Keratinocyte (primary cell): ENCODE data around the gene UBAP1. TPM values are rescaled to one million over a fixed set of nuclear protein-coding genes. Genes with fewer than 3 reads are reported as not detected.

Source experiments
- DNase-seq: peaks from one replicate; pipeline ENCODE4 v3.0.0-alpha.2; 2011; ENCODE audit warnings: low read depth, missing footprints, low spot score
- FAIRE-seq: peaks from 2 replicates; lab custom pipeline; 2011; peaks lifted over from hg19 to GRCh38; lab: Jason Lieb, UNC
- H2AFZ ChIP-seq: 2 replicates; pipeline ENCODE4 v1.6.0; 2012; ENCODE audit warnings: low read length, control low read depth, inconsistent platforms; ENCODE audit not compliant: control insufficient read depth
- H3K27ac ChIP-seq: 2 replicates; pipeline ENCODE4 v1.5.1; 2011; ENCODE audit warnings: low read length; ENCODE audit not compliant: control insufficient read depth, insufficient read depth
- H3K27me3 ChIP-seq: 3 replicates; pipeline ENCODE4 v1.6.0; 2011; ENCODE audit warnings: low read length; ENCODE audit not compliant: control insufficient read depth, insufficient read depth; ENCODE audit errors: extremely low read depth
- H3K36me3 ChIP-seq, 2 experiments: 2 replicates in 1 of 2; 3 replicates in 1 of 2; pipeline ENCODE4 v1.5.1; 2011; ENCODE audit warnings: low read length in 2 of 2, mild to moderate bottlenecking in 1 of 2; ENCODE audit not compliant: control insufficient read depth in 2 of 2, insufficient read depth in 2 of 2; ENCODE audit errors: extremely low read depth in 1 of 2
- H3K4me1 ChIP-seq: 3 replicates; pipeline ENCODE4 v1.5.1; 2011; ENCODE audit warnings: low read length; ENCODE audit not compliant: control insufficient read depth, insufficient read depth; ENCODE audit errors: extremely low read depth
- H3K4me2 ChIP-seq: 3 replicates; pipeline ENCODE4 v1.6.0; 2011; ENCODE audit warnings: low read depth, low read length; ENCODE audit not compliant: control insufficient read depth, insufficient read depth; ENCODE audit errors: extremely low read depth
- H3K4me3 ChIP-seq, 3 experiments: fragments of 200-600 bp in 1 of 3; sonication (generic) in 1 of 3; 2 replicates in 2 of 3; 3 replicates in 1 of 3; pipeline ENCODE4 v1.5.1; 2011 to 2016; ENCODE audit warnings: low read length in 3 of 3, mild to moderate bottlenecking in 3 of 3, control low read depth in 2 of 3, inconsistent platforms in 1 of 3, low read depth in 1 of 3, mixed read lengths in 1 of 3, mixed run types in 1 of 3, moderate library complexity in 1 of 3; ENCODE audit not compliant: control insufficient read depth in 2 of 3, insufficient read depth in 2 of 3; ENCODE audit errors: extremely low read depth in 1 of 3
- H3K79me2 ChIP-seq: 2 replicates; pipeline ENCODE4 v1.6.0; 2012; ENCODE audit warnings: low read length; ENCODE audit not compliant: control insufficient read depth, insufficient read depth
- H3K9ac ChIP-seq: 3 replicates; pipeline ENCODE4 v1.6.0; 2011; ENCODE audit warnings: low read length; ENCODE audit not compliant: control insufficient read depth, insufficient read depth; ENCODE audit errors: extremely low read depth
- H3K9me1 ChIP-seq: 3 replicates; pipeline ENCODE4 v1.6.0; 2011; ENCODE audit warnings: low read length; ENCODE audit not compliant: control insufficient read depth, insufficient read depth; ENCODE audit errors: extremely low read depth
- H3K9me3 ChIP-seq: 2 replicates; pipeline ENCODE4 v1.5.1; 2012; ENCODE audit warnings: low read depth, low read length; ENCODE audit not compliant: control insufficient read depth
- H4K20me1 ChIP-seq: 3 replicates; pipeline ENCODE4 v1.6.0; 2011; ENCODE audit warnings: low read length; ENCODE audit not compliant: control insufficient read depth, insufficient read depth; ENCODE audit errors: extremely low read depth
- EZH2 ChIP-seq: IDR thresholded peaks from one replicate; pipeline ENCODE4 v1.6.1; 2012; ENCODE audit warnings: inconsistent platforms, mild to moderate bottlenecking, low read length, moderate library complexity
- dilution Hi-C: fragments of 300-500 bp; cut with MboI; formaldehyde crosslinking; loops from one replicate; pipeline ENCODE4 v1.7.0; 2020; ENCODE audit warnings: low sequenced_read_pairs; ENCODE audit not compliant: extremely low pct_ligation_motif_present
- polyA plus RNA-seq, 5 experiments: library from polyadenylated mRNA; depleted of rRNA in 3 of 5; stranded (reverse) in 3 of 5; stranded (forward) in 1 of 5; unstranded in 1 of 5; fragments of >200 nt; gene quantifications; 1 replicate in 1 of 5; 2 replicates in 3 of 5; 3 replicates in 1 of 5; pipeline versions ENCODE4 v1.2.1 to v1.2.3, GENCODE V29; 2011 to 2012; ENCODE audit warnings: missing spikeins in 2 of 5, low read depth in 1 of 5, low replicate concordance in 1 of 5
- TF ChIP-seq, protein P1 (sequence below), 3 experiments: IDR thresholded peaks in 1 of 3; conservative IDR thresholded peaks in 1 of 3; optimal IDR thresholded peaks in 1 of 3; 2 replicates in 2 of 3; 3 replicates in 1 of 3; pipeline versions ENCODE3 to v1.5.1; 2011; ENCODE audit warnings: low read length in 3 of 3, mild to moderate bottlenecking in 3 of 3, moderate library complexity in 2 of 3, control low read depth in 1 of 3, inconsistent platforms in 1 of 3; ENCODE audit not compliant: insufficient read depth in 2 of 3; ENCODE audit errors: extremely low read depth in 1 of 3

UBAP1 gene
- polyA plus RNA-seq, 1 donor (not counting 4 experiments of a cell fraction or from before 2014, with no cell fraction given): 81.8 TPM

DNA sequence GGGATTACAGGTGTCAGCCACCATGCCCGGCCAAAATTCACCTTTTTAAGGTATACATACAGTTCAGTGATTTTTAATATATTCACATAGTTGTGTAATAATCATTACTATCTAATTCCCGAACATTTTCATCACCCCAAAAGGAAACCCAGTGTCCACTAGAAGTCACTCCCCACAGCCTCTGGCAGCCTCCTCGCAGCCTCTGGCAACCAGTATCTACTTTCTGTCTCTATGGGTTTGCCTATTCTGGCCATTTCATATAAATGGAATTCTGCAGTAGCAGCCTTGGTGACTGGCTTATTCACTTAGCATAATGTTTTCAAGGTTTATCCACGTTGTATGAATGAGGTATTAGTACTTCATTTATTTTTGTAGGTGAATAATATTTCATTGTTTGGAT lies 59.0 kb downstream of the UBAP1 start:
- no peak overlapping the region for H3K27ac ChIP-seq
- no peak overlapping the region for H3K9ac ChIP-seq
- H3K79me2 ChIP-seq: peaks cover 49% of the 10 kb centered on the region
- dilution Hi-C loops: no loop called here
- H3K36me3 ChIP-seq: peaks cover 21 to 33% of the 10 kb centered on the region in 2 experiments
- no peak overlapping the region for H3K4me2 ChIP-seq
- H3K9me3 ChIP-seq: no peaks in the 10 kb centered on the region
- H2AFZ ChIP-seq: no peak overlapping the region
- H3K4me1 ChIP-seq: no peaks in the 10 kb centered on the region
- no peak overlapping the region for H3K4me3 ChIP-seq
- no peaks in the 10 kb centered on the region for H3K27me3 ChIP-seq
- FAIRE-seq (no peak), DNase-seq (no peak)
- TF ChIP-seq EZH2: no peak
- TF ChIP-seq, protein P1, sequence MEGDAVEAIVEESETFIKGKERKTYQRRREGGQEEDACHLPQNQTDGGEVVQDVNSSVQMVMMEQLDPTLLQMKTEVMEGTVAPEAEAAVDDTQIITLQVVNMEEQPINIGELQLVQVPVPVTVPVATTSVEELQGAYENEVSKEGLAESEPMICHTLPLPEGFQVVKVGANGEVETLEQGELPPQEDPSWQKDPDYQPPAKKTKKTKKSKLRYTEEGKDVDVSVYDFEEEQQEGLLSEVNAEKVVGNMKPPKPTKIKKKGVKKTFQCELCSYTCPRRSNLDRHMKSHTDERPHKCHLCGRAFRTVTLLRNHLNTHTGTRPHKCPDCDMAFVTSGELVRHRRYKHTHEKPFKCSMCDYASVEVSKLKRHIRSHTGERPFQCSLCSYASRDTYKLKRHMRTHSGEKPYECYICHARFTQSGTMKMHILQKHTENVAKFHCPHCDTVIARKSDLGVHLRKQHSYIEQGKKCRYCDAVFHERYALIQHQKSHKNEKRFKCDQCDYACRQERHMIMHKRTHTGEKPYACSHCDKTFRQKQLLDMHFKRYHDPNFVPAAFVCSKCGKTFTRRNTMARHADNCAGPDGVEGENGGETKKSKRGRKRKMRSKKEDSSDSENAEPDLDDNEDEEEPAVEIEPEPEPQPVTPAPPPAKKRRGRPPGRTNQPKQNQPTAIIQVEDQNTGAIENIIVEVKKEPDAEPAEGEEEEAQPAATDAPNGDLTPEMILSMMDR (optimal IDR thresholded peaks at IDR 0.05 in 1 of 3, IDR thresholded peaks at IDR 0.05 in 1 of 3, conservative IDR thresholded peaks at IDR 0.05 in 1 of 3; ENCODE audit: extremely low read depth in 1 of 3, insufficient read depth in 2 of 3, low read length in 3 of 3): no peak
- H3K9me1 ChIP-seq: no peaks in the 10 kb centered on the region
- no peaks in the 10 kb centered on the region for H4K20me1 ChIP-seq

DNA sequence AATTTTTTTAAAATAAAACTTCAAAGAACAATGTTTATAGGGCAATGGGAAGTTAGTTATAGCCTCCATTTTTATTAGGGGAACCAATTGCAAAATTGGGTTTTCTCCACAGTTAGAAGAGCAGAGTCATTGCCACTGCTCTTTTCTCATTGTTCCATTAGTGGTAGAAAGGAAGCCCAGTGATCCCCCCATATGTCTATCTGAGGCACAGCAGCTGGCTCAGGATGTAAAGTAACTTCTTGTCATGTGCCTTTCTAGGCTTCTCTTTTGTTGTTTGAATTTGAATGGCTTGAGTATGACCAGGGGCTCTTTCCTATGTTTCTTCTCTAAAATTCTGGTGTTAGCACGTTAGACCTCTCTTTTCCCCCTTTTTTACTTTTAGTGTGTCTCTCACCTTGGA lies 61.2 kb downstream of the UBAP1 start:
- no peak overlapping the region for H3K4me2 ChIP-seq
- FAIRE-seq (no peak), DNase-seq (no peak)
- H3K27ac ChIP-seq: no peak overlapping the region
- no peak overlapping the region for H3K9ac ChIP-seq
- H2AFZ ChIP-seq: no peak overlapping the region
- no peaks in the 10 kb centered on the region for H4K20me1 ChIP-seq
- H3K27me3 ChIP-seq: no peaks in the 10 kb centered on the region
- TF ChIP-seq, protein P1 (optimal IDR thresholded peaks at IDR 0.05 in 1 of 3, IDR thresholded peaks at IDR 0.05 in 1 of 3, conservative IDR thresholded peaks at IDR 0.05 in 1 of 3; ENCODE audit: extremely low read depth in 1 of 3, insufficient read depth in 2 of 3, low read length in 3 of 3): no peak
- no peak for TF ChIP-seq EZH2
- H3K4me1 ChIP-seq: no peaks in the 10 kb centered on the region
- H3K79me2 ChIP-seq: peaks cover 48% of the 10 kb centered on the region
- H3K9me3 ChIP-seq: no peaks in the 10 kb centered on the region
- no peaks in the 10 kb centered on the region for H3K9me1 ChIP-seq
- H3K4me3 ChIP-seq: no peak overlapping the region
- dilution Hi-C loops: no loop called here
- peaks cover 23 to 40% of the 10 kb centered on the region in 2 experiments for H3K36me3 ChIP-seq
